ENCODE results near the gene ATP6V0A1.

The ATP6V0A1 gene

GRCh38 chr17:42411361-42411760 lies 47.3 kb upstream of the ATP6V0A1 start:
- no peaks in the 10 kb centered on the region for H3K27me3 ChIP-seq (ENCODE audit: insufficient read depth, low read length, poor library complexity, severe bottlenecking)
- H3K36me3 ChIP-seq (ENCODE audit: insufficient read depth, low read length), result no peaks in the 10 kb centered on the region
- H4K20me1 ChIP-seq (ENCODE audit: insufficient read depth, low read length, poor library complexity, severe bottlenecking), result no peaks in the 10 kb centered on the region

GRCh38 chr17:42411905-42412679 lies 46.6 kb upstream of the ATP6V0A1 start:
- no peaks in the 10 kb centered on the region for H3K27me3 ChIP-seq (ENCODE audit: insufficient read depth, low read length, poor library complexity, severe bottlenecking)
- H3K4me1 ChIP-seq (ENCODE audit: insufficient read depth, low read length, poor library complexity, severe bottlenecking), result peaks cover 13% of the 10 kb centered on the region
- no peak overlapping the region for H3K4me3 ChIP-seq (ENCODE audit: low read length, poor library complexity, severe bottlenecking)

More at GRCh38 chr17:42411361-42411760, 47.3 kb upstream of the ATP6V0A1 start:
- H3K4me1 ChIP-seq (ENCODE audit: insufficient read depth, low read length, poor library complexity, severe bottlenecking), result peaks cover 13% of the 10 kb centered on the region
- no peak overlapping the region; the same call in 1 of the 2 replicates for H2AFZ ChIP-seq (ENCODE audit: low read length)
- no peaks in the 10 kb centered on the region for H3K9me3 ChIP-seq (ENCODE audit: insufficient read depth, low read depth, low read length)
- H3K9me2 ChIP-seq (replicated peaks; ENCODE audit: low read depth, low read length), result no peaks in the 10 kb centered on the region
- no peak for TF ChIP-seq EZH2phosphoT487 (IDR thresholded peaks at IDR 0.05; ENCODE audit: borderline replicate concordance)
- TF ChIP-seq CTCF (conservative IDR thresholded peaks at IDR 0.05; ENCODE audit: low read length), result no peak
- no peaks in the 10 kb centered on the region for H3F3A ChIP-seq (ENCODE audit: low read depth)
- no peak overlapping the region for H3K9ac ChIP-seq (ENCODE audit: low read depth, low read length, poor library complexity, severe bottlenecking)
- H3K4me2 ChIP-seq (ENCODE audit: low read depth, low read length, poor library complexity, severe bottlenecking), result no peak overlapping the region
- H3K4me3 ChIP-seq (ENCODE audit: low read length, poor library complexity, severe bottlenecking), result no peak overlapping the region
- H3K79me2 ChIP-seq (ENCODE audit: insufficient read depth, low read length), result no peaks in the 10 kb centered on the region

GRCh38 chr17:42413464-42414040 lies 45.1 kb upstream of the ATP6V0A1 start:
- Histone ChIP-seq H3K79me2 (ENCODE audit: insufficient read depth, low read length) (no peaks in the 10 kb centered on the region), H3K36me3 (ENCODE audit: insufficient read depth, low read length) (no peaks in the 10 kb centered on the region), H3K9me2 (replicated peaks; ENCODE audit: low read depth, low read length) (no peaks in the 10 kb centered on the region), H3K4me3 (ENCODE audit: low read length, poor library complexity, severe bottlenecking) (no peak overlapping the region), H3F3A (ENCODE audit: low read depth) (no peaks in the 10 kb centered on the region), H2AFZ (ENCODE audit: low read length) (no peak overlapping the region), H3K4me1 (ENCODE audit: insufficient read depth, low read length, poor library complexity, severe bottlenecking) (peaks cover 13% of the 10 kb centered on the region), H3K9ac (ENCODE audit: low read depth, low read length, poor library complexity, severe bottlenecking) (no peak overlapping the region), H3K4me2 (ENCODE audit: low read depth, low read length, poor library complexity, severe bottlenecking) (no peak overlapping the region), H4K20me1 (ENCODE audit: insufficient read depth, low read length, poor library complexity, severe bottlenecking) (no peaks in the 10 kb centered on the region), H3K9me3 (ENCODE audit: insufficient read depth, low read depth, low read length) (no peaks in the 10 kb centered on the region), H3K27me3 (ENCODE audit: insufficient read depth, low read length, poor library complexity, severe bottlenecking) (no peaks in the 10 kb centered on the region)
- TF ChIP-seq EZH2phosphoT487 (IDR thresholded peaks at IDR 0.05; ENCODE audit: borderline replicate concordance) (no peak), CTCF (conservative IDR thresholded peaks at IDR 0.05; ENCODE audit: low read length) (no peak)

More at GRCh38 chr17:42411905-42412679, 46.6 kb upstream of the ATP6V0A1 start:
- Histone ChIP-seq H3K9me3 (ENCODE audit: insufficient read depth, low read depth, low read length) (no peaks in the 10 kb centered on the region), H4K20me1 (ENCODE audit: insufficient read depth, low read length, poor library complexity, severe bottlenecking) (no peaks in the 10 kb centered on the region), H3K9me2 (replicated peaks; ENCODE audit: low read depth, low read length) (no peaks in the 10 kb centered on the region), H3K36me3 (ENCODE audit: insufficient read depth, low read length) (no peaks in the 10 kb centered on the region), H3K4me2 (ENCODE audit: low read depth, low read length, poor library complexity, severe bottlenecking) (no peak overlapping the region), H2AFZ (ENCODE audit: low read length) (no peak overlapping the region; the same call in 1 of the 2 replicates), H3K79me2 (ENCODE audit: insufficient read depth, low read length) (no peaks in the 10 kb centered on the region), H3F3A (ENCODE audit: low read depth) (no peaks in the 10 kb centered on the region), H3K9ac (ENCODE audit: low read depth, low read length, poor library complexity, severe bottlenecking) (no peak overlapping the region)
- TF ChIP-seq CTCF (conservative IDR thresholded peaks at IDR 0.05; ENCODE audit: low read length) (no peak), EZH2phosphoT487 (IDR thresholded peaks at IDR 0.05; ENCODE audit: borderline replicate concordance) (no peak)
